HG02588 (cell line): ENCODE measurements around the gene RPP14.

Experiments
- ATAC-seq: cut with Tn5 transposase; IDR thresholded peaks from one replicate; pipeline ENCODE4 v1.9.1; 2021; ENCODE audit warnings: mild to moderate bottlenecking, moderate library complexity; ENCODE audit not compliant: unreplicated experiment

The RPP14 gene

DNA sequence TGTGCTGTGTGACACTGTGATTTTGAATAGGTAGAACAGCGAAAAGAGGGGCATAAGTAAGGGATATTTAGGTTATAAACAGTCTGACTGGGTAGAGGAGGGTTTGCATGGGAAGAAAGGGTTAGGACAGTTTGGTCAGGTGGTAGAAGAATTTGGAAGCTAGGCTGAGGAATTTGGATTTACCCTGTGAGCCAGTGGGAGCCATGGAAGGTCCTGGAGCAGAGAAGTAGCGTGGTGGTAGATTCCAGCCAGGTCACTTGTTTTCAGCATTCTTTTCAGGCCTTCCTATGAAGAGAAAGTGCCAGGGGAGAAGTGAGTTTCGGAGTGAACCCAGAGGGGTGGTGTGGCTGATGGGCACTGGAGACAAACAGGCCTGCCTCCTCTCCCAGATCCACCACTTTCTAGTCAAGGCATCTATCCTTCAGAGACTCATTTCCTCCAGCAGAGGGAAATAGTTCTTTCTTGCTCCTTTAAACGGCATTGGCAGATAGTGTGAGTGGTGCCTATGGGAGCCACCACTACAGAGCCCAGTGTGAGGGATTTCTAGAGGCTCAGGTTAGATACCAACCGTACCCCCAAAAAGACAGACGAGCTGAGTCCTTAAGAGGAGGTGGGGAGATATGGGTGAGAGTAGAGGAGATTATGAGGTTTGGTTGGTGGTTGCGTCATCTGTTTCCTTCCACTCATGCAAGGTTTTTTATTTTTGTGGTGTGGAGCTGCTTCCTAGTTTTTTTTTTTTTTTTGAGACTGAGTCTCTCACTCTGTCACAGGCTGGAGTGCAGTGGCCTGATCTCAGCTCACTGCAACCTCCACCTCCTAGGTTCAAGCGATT lies 47.9 kb downstream of the RPP14 start:
- no peak for ATAC-seq

DNA sequence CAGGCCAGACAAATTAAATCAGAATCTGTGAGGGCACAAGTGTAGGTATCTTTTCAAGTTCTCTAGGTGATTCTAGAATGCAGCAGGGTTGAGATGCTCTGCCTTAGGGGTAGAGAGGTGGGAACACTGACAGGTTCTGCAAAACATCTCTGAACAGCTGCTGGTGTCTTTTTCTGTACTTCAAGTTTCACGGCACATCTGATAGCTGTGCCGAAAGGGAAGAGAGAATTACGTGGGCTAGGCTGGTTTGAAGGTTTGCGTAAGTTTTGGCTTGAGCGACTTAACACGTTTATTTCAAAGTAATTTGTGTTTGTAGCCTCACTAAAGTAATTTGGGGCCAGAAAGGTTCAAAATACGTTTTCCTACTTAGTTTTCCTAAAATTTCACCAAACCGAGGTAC lies 49.1 kb downstream of the RPP14 start:
- no peak for ATAC-seq

DNA sequence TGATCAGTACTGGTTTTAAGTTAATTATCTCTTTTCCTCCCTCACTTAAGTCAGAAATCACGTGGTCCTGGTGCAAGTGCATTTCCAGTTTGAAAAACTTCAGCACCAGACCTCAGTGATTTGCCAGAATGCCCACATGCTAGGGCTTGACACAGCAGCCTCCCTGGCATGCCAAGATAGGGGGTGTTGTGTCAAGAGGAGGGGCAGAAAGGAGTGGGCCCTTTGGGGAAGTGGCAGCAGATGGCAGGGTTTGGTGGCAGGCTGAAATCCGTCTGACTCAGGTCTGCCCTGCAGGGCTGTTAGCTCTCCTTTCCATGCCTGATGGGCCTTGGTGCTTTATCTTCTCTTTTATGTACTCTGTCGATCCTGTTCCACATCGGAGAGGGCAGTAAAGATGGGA lies 50.0 kb downstream of the RPP14 start:
- no peak for ATAC-seq

DNA sequence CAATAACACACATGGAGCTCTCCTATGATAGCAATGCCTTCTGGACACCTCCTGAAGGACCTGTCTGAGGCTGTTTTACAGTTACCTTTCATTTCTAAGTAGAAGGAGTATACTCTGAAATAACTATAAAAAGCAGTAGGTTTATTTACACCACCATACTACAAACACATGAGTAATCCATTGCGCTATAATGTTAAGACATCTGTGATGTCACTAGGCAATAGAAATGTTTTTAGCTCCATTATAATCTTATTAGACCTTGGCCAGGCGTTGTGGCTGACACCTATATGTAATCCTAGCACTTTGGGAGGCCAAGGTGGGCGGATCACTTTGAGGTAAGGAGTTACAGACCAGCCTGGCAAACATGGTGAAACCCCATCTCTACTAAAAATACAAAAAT lies 51.4 kb downstream of the RPP14 start:
- ATAC-seq: no peak

DNA sequence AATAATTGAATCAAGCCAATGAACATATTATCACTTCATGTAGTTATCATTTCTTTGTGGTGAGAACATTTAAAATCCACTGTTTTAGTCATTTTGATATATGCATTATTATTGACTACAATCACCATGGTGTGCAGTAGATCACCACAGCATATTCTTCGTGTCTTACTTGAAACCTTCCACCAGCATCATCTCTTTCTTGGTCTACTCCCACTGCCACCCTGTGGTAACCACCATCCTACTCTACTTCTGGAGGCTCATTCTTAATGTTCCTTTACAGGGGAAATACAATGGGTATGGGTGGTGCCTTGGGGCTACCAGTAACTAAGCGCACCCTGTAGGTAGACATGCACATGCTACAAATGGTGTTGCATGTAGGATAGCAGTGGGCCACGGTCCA lies 52.0 kb downstream of the RPP14 start:
- no peak for ATAC-seq

GRCh38 chr3:58358808-58359207 lies 52.8 kb downstream of the RPP14 start:
- no peak for ATAC-seq

DNA sequence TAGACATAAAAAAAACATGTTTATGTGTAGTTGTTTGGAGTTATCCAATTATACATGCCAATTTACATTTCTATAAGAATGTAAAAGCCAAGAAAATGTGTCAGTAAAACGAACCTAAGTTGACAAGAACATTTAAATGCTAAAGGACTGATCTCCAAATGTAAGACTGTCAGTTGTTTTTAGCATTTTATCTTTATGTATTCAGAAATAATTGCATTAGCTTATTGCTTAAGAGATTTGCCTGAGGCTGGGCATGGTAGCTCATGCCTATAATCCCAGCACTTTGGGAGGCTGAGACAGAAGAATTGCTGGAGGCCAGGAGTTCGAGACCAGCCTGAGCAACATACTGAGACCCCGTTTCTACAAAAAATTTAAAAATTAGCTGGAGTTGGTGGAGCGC lies 53.6 kb downstream of the RPP14 start:
- no peak for ATAC-seq

GRCh38 chr3:58361866-58362265 lies 55.8 kb downstream of the RPP14 start:
- ATAC-seq: no peak

- ATAC-seq: no peak
These were observed 60.7 kb downstream of the RPP14 start for GRCh38 chr3:58366699-58367098.

DNA sequence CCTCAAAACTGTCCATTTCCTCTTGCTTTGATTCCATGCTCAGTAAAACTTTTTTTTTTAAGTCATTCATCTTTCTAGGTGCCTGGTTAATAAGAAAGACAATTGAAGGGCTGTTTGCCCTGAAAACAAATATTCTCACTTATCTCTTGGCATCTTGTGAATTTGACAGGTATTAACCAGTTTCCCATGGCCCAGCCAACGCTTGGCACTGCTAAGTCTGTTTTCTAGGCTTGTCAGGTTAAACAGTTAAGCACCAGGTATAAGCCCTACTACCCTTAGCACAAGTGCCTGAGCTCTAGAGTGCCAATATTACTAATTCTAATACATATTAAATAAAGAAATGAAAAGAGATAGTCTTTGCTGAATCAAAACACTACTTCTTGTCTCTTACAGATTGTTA lies 63.0 kb downstream of the RPP14 start:
- no peak for ATAC-seq
